HEK293 (cell line): Measurements from ENCODE around the gene SLC25A25.

ENCODE experiments used
- CTCF ChIA-PET: fragments of 350-600 bp; formaldehyde crosslinking; extraction: SDS; loops from one replicate; lab custom pipeline; 2021; ENCODE audit warnings: antibody characterized with exemption; lab: Yijun Ruan, JAX
- POLR2A ChIA-PET: fragments of 300-600 bp; formaldehyde crosslinking; extraction: SDS; loops from one replicate; lab custom pipeline; 2020; ENCODE audit warnings: antibody characterized with exemption, inconsistent platforms; lab: Yijun Ruan, JAX
- H3K27ac ChIP-seq: fragments of 200-500 bp; sonication (Bioruptor generic); 2 replicates; pipeline ENCODE4 v1.5.1; 2014; ENCODE audit warnings: low read depth, low read length, control low read depth, inconsistent platforms; ENCODE audit errors: extremely low read depth
- H3K36me3 ChIP-seq, 2 experiments: fragments of 200-500 bp in 1 of 2; sonication (Bioruptor generic) in 1 of 2; 1 replicate in 1 of 2; 2 replicates in 1 of 2; pipeline ENCODE4 v1.5.1; 2014 to 2017; ENCODE audit warnings: inconsistent platforms in 2 of 2, low read length in 2 of 2; ENCODE audit not compliant: control insufficient read depth in 2 of 2, insufficient read depth in 1 of 2
- H3K4me1 ChIP-seq: fragments of 200-500 bp; sonication (Bioruptor generic); 2 replicates; pipeline ENCODE4 v1.5.1; 2014; ENCODE audit warnings: mild to moderate bottlenecking, low read length, inconsistent platforms; ENCODE audit not compliant: control insufficient read depth, insufficient read depth
- H3K4me3 ChIP-seq: 2 replicates; pipeline ENCODE4 v1.5.1; 2011; ENCODE audit warnings: low read depth, mild to moderate bottlenecking, control low read depth, low read length, moderate library complexity
- H3K9me3 ChIP-seq: fragments of 200-500 bp; sonication (Bioruptor generic); 2 replicates; pipeline ENCODE4 v1.5.1; 2014; ENCODE audit warnings: low read depth, low read length, inconsistent platforms; ENCODE audit not compliant: control insufficient read depth, insufficient read depth
- EGR2 ChIP-seq: fragments of 450-650 bp; formaldehyde crosslinking; IDR thresholded peaks from 2 replicates; pipeline ENCODE4 v1.5.1; 2016; ENCODE audit warnings: low read depth, missing biosample characterization, missing genetic modification characterization
- GLI2 ChIP-seq: fragments of 450-650 bp; formaldehyde crosslinking; IDR thresholded peaks from 2 replicates; pipeline ENCODE4; 2017; ENCODE audit warnings: missing biosample characterization, missing genetic modification characterization, low read depth, borderline replicate concordance
- GLIS1 ChIP-seq: fragments of 450-650 bp; formaldehyde crosslinking; IDR thresholded peaks from 2 replicates; pipeline ENCODE4 v1.5.1; 2016; ENCODE audit warnings: missing biosample characterization, missing genetic modification characterization
- GLIS2 ChIP-seq: fragments of 450-650 bp; formaldehyde crosslinking; IDR thresholded peaks from 2 replicates; pipeline ENCODE4 v1.5.1; 2016; ENCODE audit warnings: missing biosample characterization, missing genetic modification characterization
- MYNN ChIP-seq: fragments of 450-650 bp; formaldehyde crosslinking; IDR thresholded peaks from 2 replicates; pipeline ENCODE4 v1.5.1; 2016; ENCODE audit warnings: missing biosample characterization, missing genetic modification characterization, borderline replicate concordance
- PATZ1 ChIP-seq: fragments of 450-650 bp; formaldehyde crosslinking; IDR thresholded peaks from 2 replicates; pipeline ENCODE4 v1.5.1; 2016; ENCODE audit warnings: missing biosample characterization, missing genetic modification characterization
- SCRT2 ChIP-seq: fragments of 450-650 bp; formaldehyde crosslinking; IDR thresholded peaks from 2 replicates; pipeline ENCODE4 v1.5.1; 2016; ENCODE audit warnings: missing biosample characterization, missing genetic modification characterization
- YY1 ChIP-seq: fragments of 450-650 bp; formaldehyde crosslinking; IDR thresholded peaks from 2 replicates; pipeline ENCODE4 v1.5.1; 2018; ENCODE audit warnings: missing biosample characterization, missing genetic modification characterization
- ZBTB20 ChIP-seq: fragments of 450-650 bp; formaldehyde crosslinking; IDR thresholded peaks from 2 replicates; pipeline ENCODE4 v1.5.1; 2016; ENCODE audit warnings: missing biosample characterization, missing genetic modification characterization
- ZBTB48 ChIP-seq: fragments of 450-650 bp; formaldehyde crosslinking; IDR thresholded peaks from 2 replicates; pipeline ENCODE4 v1.5.1; 2016; ENCODE audit warnings: missing biosample characterization, missing genetic modification characterization
- ZFHX2 ChIP-seq: fragments of 450-650 bp; formaldehyde crosslinking; conservative IDR thresholded peaks from 2 replicates; pipeline ENCODE4 v1.5.1; 2016; ENCODE audit warnings: missing biosample characterization, missing genetic modification characterization
- ZFP69B ChIP-seq: fragments of 450-650 bp; formaldehyde crosslinking; IDR thresholded peaks from 2 replicates; pipeline ENCODE4 v1.5.1; 2016; ENCODE audit warnings: missing biosample characterization, missing genetic modification characterization
- ZIC2 ChIP-seq: fragments of 450-650 bp; formaldehyde crosslinking; IDR thresholded peaks from 2 replicates; pipeline ENCODE4 v1.5.1; 2016; ENCODE audit warnings: missing biosample characterization, missing genetic modification characterization
- ZNF140 ChIP-seq: fragments of 450-650 bp; formaldehyde crosslinking; IDR thresholded peaks from 2 replicates; pipeline ENCODE4 v1.5.1; 2016; ENCODE audit warnings: missing biosample characterization, missing genetic modification characterization
- ZNF169 ChIP-seq: fragments of 450-650 bp; formaldehyde crosslinking; IDR thresholded peaks from 2 replicates; pipeline ENCODE4 v1.5.1; 2016; ENCODE audit warnings: missing biosample characterization, missing genetic modification characterization
- ZNF221 ChIP-seq: fragments of 450-650 bp; formaldehyde crosslinking; IDR thresholded peaks from 2 replicates; pipeline ENCODE4 v1.5.1; 2017; ENCODE audit warnings: missing biosample characterization, missing genetic modification characterization, borderline replicate concordance
- ZNF544 ChIP-seq: fragments of 450-650 bp; formaldehyde crosslinking; IDR thresholded peaks from 2 replicates; pipeline ENCODE4 v1.5.0; 2017; ENCODE audit warnings: missing biosample characterization, missing genetic modification characterization
- ZSCAN30 ChIP-seq: fragments of 450-650 bp; IDR thresholded peaks from 2 replicates; pipeline ENCODE4 v1.5.1; 2018; ENCODE audit warnings: missing biosample characterization, mild to moderate bottlenecking, missing genetic modification characterization, moderate library complexity
- ZSCAN5A ChIP-seq: fragments of 450-650 bp; formaldehyde crosslinking; IDR thresholded peaks from 2 replicates; pipeline ENCODE4 v1.5.1; 2016; ENCODE audit warnings: missing biosample characterization, missing genetic modification characterization
- TF ChIP-seq, protein P1 (sequence below): fragments of 450-650 bp; formaldehyde crosslinking; IDR thresholded peaks from 2 replicates; pipeline ENCODE4 v1.5.1; 2016; ENCODE audit warnings: missing biosample characterization, missing genetic modification characterization, borderline replicate concordance
- TF ChIP-seq, protein P2 (sequence below): fragments of 450-650 bp; formaldehyde crosslinking; IDR thresholded peaks from 2 replicates; pipeline ENCODE4 v1.5.1; 2016; ENCODE audit warnings: missing biosample characterization, missing genetic modification characterization
- TF ChIP-seq, protein P3 (sequence below): fragments of 450-650 bp; formaldehyde crosslinking; IDR thresholded peaks from 2 replicates; pipeline ENCODE4 v1.5.1; 2017; ENCODE audit warnings: missing biosample characterization, missing genetic modification characterization
- TF ChIP-seq, protein P4 (sequence below): IDR thresholded peaks from 2 replicates; pipeline ENCODE4 v1.6.1; 2011; ENCODE audit warnings: mild to moderate bottlenecking, low read depth, low read length, borderline replicate concordance

Gene SLC25A25

DNA sequence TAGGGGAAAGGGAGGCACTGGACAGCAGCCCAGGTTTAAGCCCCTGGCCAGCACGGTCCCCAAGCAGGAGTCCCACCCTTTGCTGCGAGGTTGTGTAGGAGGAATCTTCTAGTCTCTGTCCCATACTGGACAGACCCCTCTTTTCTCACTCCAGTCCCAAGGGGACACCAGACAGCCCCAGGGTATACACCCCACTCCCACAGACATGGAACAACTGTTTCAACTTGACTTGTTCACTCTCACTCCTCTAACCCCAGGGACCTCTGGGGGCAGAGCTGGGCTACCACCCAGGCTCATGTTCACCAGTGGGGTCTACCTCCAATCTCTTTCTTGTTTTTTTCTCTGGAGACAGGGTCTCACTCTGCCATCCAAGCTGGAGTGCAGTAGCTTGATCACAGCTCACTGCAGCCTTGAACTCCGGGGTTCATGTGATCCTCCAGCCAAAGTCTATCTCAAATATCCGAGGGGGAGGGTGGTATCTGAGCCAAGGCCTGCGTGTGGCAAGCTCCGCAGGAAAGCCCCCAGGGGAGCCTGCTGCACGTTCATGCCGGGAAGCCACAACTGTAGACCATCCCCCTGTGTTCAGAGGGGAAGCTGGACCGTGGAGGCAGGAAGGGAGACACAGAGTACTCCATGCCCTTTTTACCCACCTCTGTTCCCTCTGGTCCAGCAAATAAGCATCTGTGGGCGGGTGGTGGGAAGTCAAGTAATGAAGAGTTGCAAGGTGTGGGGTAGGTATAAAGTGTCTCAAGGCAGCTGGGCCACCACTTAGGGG lies 57.7 kb downstream of the SLC25A25 start:
- H3K4me3 ChIP-seq, result no peak overlapping the region
- TF ChIP-seq, protein P1, sequence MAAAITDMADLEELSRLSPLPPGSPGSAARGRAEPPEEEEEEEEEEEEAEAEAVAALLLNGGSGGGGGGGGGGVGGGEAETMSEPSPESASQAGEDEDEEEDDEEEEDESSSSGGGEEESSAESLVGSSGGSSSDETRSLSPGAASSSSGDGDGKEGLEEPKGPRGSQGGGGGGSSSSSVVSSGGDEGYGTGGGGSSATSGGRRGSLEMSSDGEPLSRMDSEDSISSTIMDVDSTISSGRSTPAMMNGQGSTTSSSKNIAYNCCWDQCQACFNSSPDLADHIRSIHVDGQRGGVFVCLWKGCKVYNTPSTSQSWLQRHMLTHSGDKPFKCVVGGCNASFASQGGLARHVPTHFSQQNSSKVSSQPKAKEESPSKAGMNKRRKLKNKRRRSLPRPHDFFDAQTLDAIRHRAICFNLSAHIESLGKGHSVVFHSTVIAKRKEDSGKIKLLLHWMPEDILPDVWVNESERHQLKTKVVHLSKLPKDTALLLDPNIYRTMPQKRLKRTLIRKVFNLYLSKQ (tag by site-specific recombination), result no peak
- TF ChIP-seq, protein P2, sequence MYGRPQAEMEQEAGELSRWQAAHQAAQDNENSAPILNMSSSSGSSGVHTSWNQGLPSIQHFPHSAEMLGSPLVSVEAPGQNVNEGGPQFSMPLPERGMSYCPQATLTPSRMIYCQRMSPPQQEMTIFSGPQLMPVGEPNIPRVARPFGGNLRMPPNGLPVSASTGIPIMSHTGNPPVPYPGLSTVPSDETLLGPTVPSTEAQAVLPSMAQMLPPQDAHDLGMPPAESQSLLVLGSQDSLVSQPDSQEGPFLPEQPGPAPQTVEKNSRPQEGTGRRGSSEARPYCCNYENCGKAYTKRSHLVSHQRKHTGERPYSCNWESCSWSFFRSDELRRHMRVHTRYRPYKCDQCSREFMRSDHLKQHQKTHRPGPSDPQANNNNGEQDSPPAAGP (tag by site-specific recombination), result no peak
- TF ChIP-seq GLIS2 (peak; percentile 48; the same call in 1 of the 2 replicates), MYNN (no peak), ZIC2 (tag by site-specific recombination) (peak; percentile 68), ZNF140 (no peak), YY1 (tag by site-specific recombination) (no peak), ZFHX2 (tag by site-specific recombination) (peak; percentile 49), ZBTB48 (tag by site-specific recombination) (0 out of 2 replicates have a peak, but pooled peaks have one; percentile 10), EGR2 (tag by site-specific recombination) (peak; percentile 30; the same call in 1 of the 2 replicates), GLIS1 (tag by site-specific recombination) (peak; percentile 95), PATZ1 (0 out of 2 replicates have a peak, but pooled peaks have one; percentile 29)
- TF ChIP-seq, protein P3, sequence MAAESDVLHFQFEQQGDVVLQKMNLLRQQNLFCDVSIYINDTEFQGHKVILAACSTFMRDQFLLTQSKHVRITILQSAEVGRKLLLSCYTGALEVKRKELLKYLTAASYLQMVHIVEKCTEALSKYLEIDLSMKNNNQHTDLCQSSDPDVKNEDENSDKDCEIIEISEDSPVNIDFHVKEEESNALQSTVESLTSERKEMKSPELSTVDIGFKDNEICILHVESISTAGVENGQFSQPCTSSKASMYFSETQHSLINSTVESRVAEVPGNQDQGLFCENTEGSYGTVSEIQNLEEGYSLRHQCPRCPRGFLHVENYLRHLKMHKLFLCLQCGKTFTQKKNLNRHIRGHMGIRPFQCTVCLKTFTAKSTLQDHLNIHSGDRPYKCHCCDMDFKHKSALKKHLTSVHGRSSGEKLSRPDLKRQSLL (tag by site-specific recombination), result no peak
- no peaks in the 10 kb centered on the region for H3K4me1 ChIP-seq
- no peak overlapping the region for H3K27ac ChIP-seq
- ChIA-PET CTCF (interaction anchor here (0.5 to 2.7 kb wide), 17 partner anchors 8 to 216 kb away, joined by 3 to 29 read pairs (median 5); partner anchors contain the start of gene CIZ1), POLR2A (interaction anchor here (0.5 to 1.4 kb wide), 3 partner anchors 34 to 308 kb away, joined by 3 to 5 read pairs (median 4); partner anchors contain the start of genes BBLN and NAIF1)
- H3K9me3 ChIP-seq, result no peaks in the 10 kb centered on the region
- H3K36me3 ChIP-seq, result peaks cover 0 to 48% of the 10 kb centered on the region in 2 experiments; a peak in 2 of 3 replicates

DNA sequence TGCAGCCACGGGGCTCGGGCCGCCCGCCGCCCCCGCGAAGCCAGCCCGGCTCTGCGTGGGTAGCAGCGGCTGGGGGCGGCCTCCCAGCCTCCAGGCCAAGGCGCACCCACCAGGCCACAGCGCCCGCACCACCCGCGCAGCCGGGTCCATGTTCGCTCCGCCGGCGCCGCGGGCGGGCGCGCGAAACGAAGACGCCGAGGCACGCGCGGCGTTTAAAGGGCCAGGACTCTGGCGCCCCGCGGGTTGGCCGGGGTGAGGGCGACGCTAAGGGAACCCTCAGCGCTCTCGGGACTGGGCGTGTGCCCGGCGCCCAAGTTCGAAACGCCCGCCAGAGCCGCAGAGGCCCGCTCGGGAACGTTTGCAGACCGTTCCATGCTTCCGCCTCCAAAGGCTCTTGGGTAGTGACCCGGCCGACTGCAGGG lies 59.5 kb downstream of the SLC25A25 start, which contains the start of gene PTGES2:
TSS of gene PTGES2 (minus strand) at position 162 of the 422 bp plus-strand sequence. CDS start at position 150, 12 bp downstream.
- peaks cover 0 to 32% of the 10 kb centered on the region in 2 experiments; a peak in 2 of 3 replicates for H3K36me3 ChIP-seq
- POLR2A ChIA-PET, result interaction anchor here (1.6 to 1.9 kb wide), 3 partner anchors 10 to 148 kb away, joined by 4 to 13 read pairs (median 7); partner anchors contain the start of genes GOLGA2, NAIF1 and SWI5
- H3K27ac ChIP-seq, result peak within 1 kb of the TSS; percentile 85
- CTCF ChIA-PET, result interaction anchor here (0.7 kb wide), 1 partner anchor 91 kb away, joined by 3 read pairs; no protein-coding TSS in a partner anchor
- H3K4me1 ChIP-seq, result no peaks in the 10 kb centered on the region
- peak within 1 kb of the TSS; percentile 83 for H3K4me3 ChIP-seq
- H3K9me3 ChIP-seq, result no peaks in the 10 kb centered on the region
- peak; percentile 35 for TF ChIP-seq GLIS1 (tag by site-specific recombination)
- TF ChIP-seq ZSCAN30 (tag by site-specific recombination), result peak; percentile 47; the same call in 1 of the 2 replicates
- TF ChIP-seq, protein P4, sequence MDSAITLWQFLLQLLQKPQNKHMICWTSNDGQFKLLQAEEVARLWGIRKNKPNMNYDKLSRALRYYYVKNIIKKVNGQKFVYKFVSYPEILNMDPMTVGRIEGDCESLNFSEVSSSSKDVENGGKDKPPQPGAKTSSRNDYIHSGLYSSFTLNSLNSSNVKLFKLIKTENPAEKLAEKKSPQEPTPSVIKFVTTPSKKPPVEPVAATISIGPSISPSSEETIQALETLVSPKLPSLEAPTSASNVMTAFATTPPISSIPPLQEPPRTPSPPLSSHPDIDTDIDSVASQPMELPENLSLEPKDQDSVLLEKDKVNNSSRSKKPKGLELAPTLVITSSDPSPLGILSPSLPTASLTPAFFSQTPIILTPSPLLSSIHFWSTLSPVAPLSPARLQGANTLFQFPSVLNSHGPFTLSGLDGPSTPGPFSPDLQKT, result no peak
- TF ChIP-seq ZFP69B (tag by site-specific recombination), result no peak; the same call in none of the 2 replicates
- no peak for TF ChIP-seq ZNF221
- no peak for TF ChIP-seq ZNF544 (tag by site-specific recombination)
- TF ChIP-seq ZNF169 (tag by site-specific recombination), result no peak
- TF ChIP-seq SCRT2 (tag by site-specific recombination), result no peak
- no peak for TF ChIP-seq ZSCAN5A (tag by site-specific recombination)
- 0 out of 2 replicates have a peak, but pooled peaks have one; percentile 8 for TF ChIP-seq ZBTB20 (tag by site-specific recombination)
- TF ChIP-seq GLI2 (tag by site-specific recombination), result no peak
